K562 (cell line): ENCODE data around the gene KLHL29. TPM values are rescaled to one million over a fixed set of nuclear protein-coding genes. Genes with fewer than 3 reads are reported as not detected.
A peak's percentile ranks its signal among the peaks of the same experiment; 100 is the strongest.

Source experiments
- AFF1 ChIP-seq, 2 experiments: fragments of 450-650 bp; IDR thresholded peaks; 2 replicates each; pipeline ENCODE4 v1.6.1; 2018; ENCODE audit warnings: mild to moderate bottlenecking in 2 of 2, low read depth in 1 of 2; ENCODE audit not compliant: partially characterized antibody in 2 of 2
- CHD1 ChIP-seq: fragments of 200-600 bp; sonication (generic); IDR thresholded peaks from one replicate; pipeline ENCODE4 v1.6.1; 2012; ENCODE audit warnings: mild to moderate bottlenecking, moderate library complexity, low read length, inconsistent platforms
- HCFC1 ChIP-seq: IDR thresholded peaks from 2 replicates; pipeline ENCODE4 v1.6.1; 2012; ENCODE audit warnings: low read depth, low read length, improper control_type of control experiment
- JUND ChIP-seq, 2 experiments: IDR thresholded peaks; 2 replicates in 1 of 2; 3 replicates in 1 of 2; pipeline ENCODE4 v1.6.1; 2011; ENCODE audit warnings: borderline replicate concordance in 2 of 2, low read depth in 2 of 2, low read length in 2 of 2, improper control_type of control experiment in 1 of 2, missing biosample characterization in 1 of 2, missing genetic modification characterization in 1 of 2, missing genetic modification reagents in 1 of 2
- NFE2 ChIP-seq: IDR thresholded peaks from 2 replicates; pipeline ENCODE4 v1.6.1; 2014; ENCODE audit warnings: antibody characterized with exemption, low read depth
- NR2C1 ChIP-seq, 2 experiments: fragments of 450-650 bp; IDR thresholded peaks; 2 replicates each; pipeline ENCODE4 v1.6.1; 2017; ENCODE audit warnings: mild to moderate bottlenecking in 2 of 2, antibody characterized with exemption in 1 of 2, inconsistent platforms in 1 of 2, missing compliant biosample characterization in 1 of 2, missing genetic modification characterization in 1 of 2
- RAD51 ChIP-seq: fragments of 450-650 bp; IDR thresholded peaks from 2 replicates; pipeline ENCODE4 v1.7.1; 2016; ENCODE audit warnings: low read depth, mild to moderate bottlenecking, borderline replicate concordance
- RCOR1 ChIP-seq, 2 experiments: IDR thresholded peaks; 2 replicates each; pipeline ENCODE4 v1.6.1; 2012; ENCODE audit warnings: low read depth in 2 of 2, low read length in 2 of 2, borderline replicate concordance in 1 of 2, improper control_type of control experiment in 1 of 2
- TAL1 ChIP-seq: fragments of 450-650 bp; IDR thresholded peaks from 2 replicates; pipeline ENCODE4 v1.6.1; 2016; ENCODE audit warnings: mild to moderate bottlenecking
- TFAP4 ChIP-seq: sonication (generic); formaldehyde crosslinking; IDR thresholded peaks from 2 replicates; pipeline ENCODE4 v1.8.0; 2022; ENCODE audit warnings: missing genetic modification reagents, mild to moderate bottlenecking, moderate library complexity, borderline replicate concordance
- ZNF24 ChIP-seq: fragments of 450-650 bp; IDR thresholded peaks from 2 replicates; pipeline ENCODE4 v1.6.1; 2016
- polyA plus RNA-seq, 8 experiments: library from polyadenylated mRNA; depleted of rRNA in 4 of 8; stranded (reverse) in 5 of 8; unstranded in 3 of 8; fragments of >200 nt; fragmentation: Nextera tagmentation in 2 of 8; fragmentation: Illumina TruSeq in 1 of 8; extraction: Ambion mirVana in 2 of 8; extraction: Trizol in 1 of 8; gene quantifications; 2 replicates each; pipeline versions ENCODE4 v1.2.1 to v1.2.3, GENCODE V29; 2011 to 2014; ENCODE audit warnings: inconsistent platforms in 1 of 8, missing spikeins in 1 of 8
- total RNA-seq, 7 experiments: library from RNA; depleted of rRNA in 6 of 7; stranded (reverse); fragments of >200 nt in 6 of 7; fragmentation: Illumina TruSeq in 2 of 7; extraction: Trizol in 2 of 7; gene quantifications; 2 replicates each; pipeline versions ENCODE4 v1.2.1 to v1.2.3, GENCODE V29; 2011 to 2021; ENCODE audit warnings: low replicate concordance in 1 of 7

Gene KLHL29
- total and polyA plus RNA-seq, 9 of the 15 experiments (the other 6 are each of a cell fraction or from before 2014, with no cell fraction given), result 0.03 to 0.31 (median 0.08) TPM; not detected in 1

- TF ChIP-seq AFF1 (IDR thresholded peaks at IDR 0.05; ENCODE audit: low read depth in 1 of 2, partially characterized antibody in 2 of 2), result peak in 1 of 2 experiments; percentile 96
- peak in 1 of 2 experiments; percentile 17; a peak in 1 of 4 replicates for TF ChIP-seq RCOR1 (IDR thresholded peaks at IDR 0.05; ENCODE audit: borderline replicate concordance in 1 of 2, low read depth in 2 of 2, low read length in 2 of 2)
- TF ChIP-seq RAD51, result peak; percentile 84
- 0 out of 2 replicates have a peak, but pooled peaks have one; percentile 16 for TF ChIP-seq NFE2
- TF ChIP-seq NR2C1 (IDR thresholded peaks at IDR 0.05), result no peak
- TF ChIP-seq NR2C1 (tag; IDR thresholded peaks at IDR 0.05), result 0 out of 2 replicates have a peak, but pooled peaks have one; percentile 32
- TF ChIP-seq CHD1, result no peak
- 0 out of 2 replicates have a peak, but pooled peaks have one; percentile 33 for TF ChIP-seq JUND (IDR thresholded peaks at IDR 0.05; ENCODE audit: borderline replicate concordance, low read depth, low read length)
- peak; percentile 54; the same call in 2 of the 3 replicates for TF ChIP-seq JUND (tag; IDR thresholded peaks at IDR 0.05; ENCODE audit: borderline replicate concordance, low read depth, low read length)
- peak; percentile 51; the same call in 1 of the 2 replicates for TF ChIP-seq TFAP4 (CRISPR knock-in tag)
- 0 out of 2 replicates have a peak, but pooled peaks have one; percentile 18 for TF ChIP-seq TAL1
- no peak for TF ChIP-seq ZNF24
- peak; percentile 93 for TF ChIP-seq HCFC1
- TF ChIP-seq, all 486 proteins: peak for 34
These were observed 9.5 kb upstream of the KLHL29 start (continued) for GRCh38 chr2:23375448-23375847.
